ENCODE results near the gene SYNPO2L. TPM values are rescaled to one million over a fixed set of nuclear protein-coding genes. Genes with fewer than 3 reads are reported as not detected.
"Not testable (repeated sequence)": the region's sequence is repeated elsewhere in the genome, so short reads cannot be mapped to it uniquely, and the experiment has no call there.

SYNPO2L gene
- total RNA-seq, 1 donor from 2014 or later, result not detected

- no peaks in the 10 kb centered on the region for H3K9me3 Mint-ChIP-seq (ENCODE audit: unreplicated experiment)
- H3K36me3 Mint-ChIP-seq (ENCODE audit: unreplicated experiment), result no peaks in the 10 kb centered on the region
- no peak for DNase-seq (ENCODE audit: extremely low spot score, unreplicated experiment)
- H3K27ac Mint-ChIP-seq (ENCODE audit: unreplicated experiment), result no peak overlapping the region
- H3K4me1 Mint-ChIP-seq (ENCODE audit: unreplicated experiment), result peaks cover 17% of the 10 kb centered on the region
- H3K4me3 Mint-ChIP-seq (ENCODE audit: unreplicated experiment), result no peak overlapping the region
- no peaks in the 10 kb centered on the region for H3K27me3 Mint-ChIP-seq (ENCODE audit: unreplicated experiment)
- no peak for TF ChIP-seq CTCF (IDR thresholded peaks at IDR 0.05)
Measured at GRCh38 chr10:73623056-73623455, 32.8 kb downstream of the SYNPO2L start.

GRCh38 chr10:73620974-73621373, 34.9 kb downstream of the SYNPO2L start:
- H3K36me3 Mint-ChIP-seq (ENCODE audit: unreplicated experiment); H3K4me3 Mint-ChIP-seq (ENCODE audit: unreplicated experiment); H3K4me1 Mint-ChIP-seq (ENCODE audit: unreplicated experiment); H3K9me3 Mint-ChIP-seq (ENCODE audit: unreplicated experiment); DNase-seq (ENCODE audit: extremely low spot score, unreplicated experiment); H3K27ac Mint-ChIP-seq (ENCODE audit: unreplicated experiment); H3K27me3 Mint-ChIP-seq (ENCODE audit: unreplicated experiment): not testable (repeated sequence)

- DNase-seq (ENCODE audit: extremely low spot score, unreplicated experiment); H3K27ac Mint-ChIP-seq (ENCODE audit: unreplicated experiment); H3K36me3 Mint-ChIP-seq (ENCODE audit: unreplicated experiment); H3K27me3 Mint-ChIP-seq (ENCODE audit: unreplicated experiment); H3K9me3 Mint-ChIP-seq (ENCODE audit: unreplicated experiment); H3K4me1 Mint-ChIP-seq (ENCODE audit: unreplicated experiment); H3K4me3 Mint-ChIP-seq (ENCODE audit: unreplicated experiment): not testable (repeated sequence)
Measured at GRCh38 chr10:73617143-73617542, 38.7 kb downstream of the SYNPO2L start.

GRCh38 chr10:73614720-73615119, 41.1 kb downstream of the SYNPO2L start:
- H3K27ac Mint-ChIP-seq (ENCODE audit: unreplicated experiment), result no peak overlapping the region
- H3K27me3 Mint-ChIP-seq (ENCODE audit: unreplicated experiment), result no peaks in the 10 kb centered on the region
- H3K4me3 Mint-ChIP-seq (ENCODE audit: unreplicated experiment), result no peak overlapping the region
- H3K36me3 Mint-ChIP-seq (ENCODE audit: unreplicated experiment), result no peaks in the 10 kb centered on the region
- no peak for TF ChIP-seq CTCF (IDR thresholded peaks at IDR 0.05)
- DNase-seq (ENCODE audit: extremely low spot score, unreplicated experiment), result no peak
- H3K4me1 Mint-ChIP-seq (ENCODE audit: unreplicated experiment), result no peaks in the 10 kb centered on the region
- H3K9me3 Mint-ChIP-seq (ENCODE audit: unreplicated experiment), result no peaks in the 10 kb centered on the region

- no peaks in the 10 kb centered on the region for H3K36me3 Mint-ChIP-seq (ENCODE audit: unreplicated experiment)
- no peak for TF ChIP-seq CTCF (IDR thresholded peaks at IDR 0.05)
- DNase-seq (ENCODE audit: extremely low spot score, unreplicated experiment), result no peak
- no peaks in the 10 kb centered on the region for H3K4me1 Mint-ChIP-seq (ENCODE audit: unreplicated experiment)
- H3K4me3 Mint-ChIP-seq (ENCODE audit: unreplicated experiment), result no peak overlapping the region
- H3K27ac Mint-ChIP-seq (ENCODE audit: unreplicated experiment), result no peak overlapping the region
- no peaks in the 10 kb centered on the region for H3K9me3 Mint-ChIP-seq (ENCODE audit: unreplicated experiment)
- H3K27me3 Mint-ChIP-seq (ENCODE audit: unreplicated experiment), result no peaks in the 10 kb centered on the region
Measured at GRCh38 chr10:73609116-73609515, 46.7 kb downstream of the SYNPO2L start.

GRCh38 chr10:73601486-73601921, 54.3 kb downstream of the SYNPO2L start:
- peaks cover 3% of the 10 kb centered on the region for H3K4me1 Mint-ChIP-seq (ENCODE audit: unreplicated experiment)

More at GRCh38 chr10:73601486-73601921, 54.3 kb downstream of the SYNPO2L start:
- no peak overlapping the region for H3K27ac Mint-ChIP-seq (ENCODE audit: unreplicated experiment)
- no peak for DNase-seq (ENCODE audit: extremely low spot score, unreplicated experiment)
- H3K9me3 Mint-ChIP-seq (ENCODE audit: unreplicated experiment), result no peaks in the 10 kb centered on the region
- H3K27me3 Mint-ChIP-seq (ENCODE audit: unreplicated experiment), result no peaks in the 10 kb centered on the region
- no peak overlapping the region for H3K4me3 Mint-ChIP-seq (ENCODE audit: unreplicated experiment)
- TF ChIP-seq CTCF (IDR thresholded peaks at IDR 0.05), result no peak
- H3K36me3 Mint-ChIP-seq (ENCODE audit: unreplicated experiment), result no peaks in the 10 kb centered on the region

All from osteocyte (in vitro differentiated cells).